Stomach (tissue), 4 donors: ENCODE results near the gene KMT2E.

ENCODE experiments used
- POLR2A ChIP-seq, 4 donors: fragments of 450-650 bp; IDR thresholded peaks; one replicate each; pipeline ENCODE4 v1.6.1; 2016; ENCODE audit warnings: antibody characterized with exemption in 4 of 4, control low read depth in 2 of 4, mild to moderate bottlenecking in 1 of 4, moderate library complexity in 1 of 4
- POLR2AphosphoS5 ChIP-seq, 3 donors: sonication (generic); formaldehyde crosslinking; IDR thresholded peaks; one replicate each; pipeline ENCODE4 v1.6.1; 2016; ENCODE audit warnings: antibody characterized with exemption in 3 of 3
- TF ChIP-seq, protein P1 (sequence below), 7 experiments: fragments of 450-650 bp in 4 of 7; fragments of 200-600 bp in 3 of 7; sonication (generic) in 3 of 7; IDR thresholded peaks; one replicate each; pipeline ENCODE4 v1.5.1; 2016 to 2019; ENCODE audit warnings: antibody characterized with exemption in 7 of 7, control low read depth in 2 of 7, mild to moderate bottlenecking in 1 of 7

DNA sequence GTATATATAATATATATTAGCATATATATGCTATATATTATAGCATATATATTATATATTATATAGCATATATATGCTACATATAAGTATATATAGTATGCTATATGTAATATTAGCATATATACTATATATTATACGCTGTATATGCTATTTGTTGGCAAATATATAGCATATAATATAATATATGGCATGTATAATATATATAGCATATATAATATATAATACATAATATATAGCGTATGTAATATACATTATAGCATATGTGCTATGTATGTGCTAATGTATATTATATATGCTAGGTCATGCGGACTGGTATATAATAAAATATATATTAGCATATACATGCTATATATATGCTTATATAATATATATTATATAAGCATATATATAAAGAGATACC, 72.8 kb downstream of the KMT2E start:
- TF ChIP-seq, protein P1, sequence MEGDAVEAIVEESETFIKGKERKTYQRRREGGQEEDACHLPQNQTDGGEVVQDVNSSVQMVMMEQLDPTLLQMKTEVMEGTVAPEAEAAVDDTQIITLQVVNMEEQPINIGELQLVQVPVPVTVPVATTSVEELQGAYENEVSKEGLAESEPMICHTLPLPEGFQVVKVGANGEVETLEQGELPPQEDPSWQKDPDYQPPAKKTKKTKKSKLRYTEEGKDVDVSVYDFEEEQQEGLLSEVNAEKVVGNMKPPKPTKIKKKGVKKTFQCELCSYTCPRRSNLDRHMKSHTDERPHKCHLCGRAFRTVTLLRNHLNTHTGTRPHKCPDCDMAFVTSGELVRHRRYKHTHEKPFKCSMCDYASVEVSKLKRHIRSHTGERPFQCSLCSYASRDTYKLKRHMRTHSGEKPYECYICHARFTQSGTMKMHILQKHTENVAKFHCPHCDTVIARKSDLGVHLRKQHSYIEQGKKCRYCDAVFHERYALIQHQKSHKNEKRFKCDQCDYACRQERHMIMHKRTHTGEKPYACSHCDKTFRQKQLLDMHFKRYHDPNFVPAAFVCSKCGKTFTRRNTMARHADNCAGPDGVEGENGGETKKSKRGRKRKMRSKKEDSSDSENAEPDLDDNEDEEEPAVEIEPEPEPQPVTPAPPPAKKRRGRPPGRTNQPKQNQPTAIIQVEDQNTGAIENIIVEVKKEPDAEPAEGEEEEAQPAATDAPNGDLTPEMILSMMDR (IDR thresholded peaks at IDR 0.05): no peak
- TF ChIP-seq POLR2A (IDR thresholded peaks at IDR 0.05): no peak
- TF ChIP-seq POLR2AphosphoS5 (IDR thresholded peaks at IDR 0.05): no peak
